GM18870 (cell line): ENCODE measurements around the gene SATB1.

ENCODE experiments used
- ATAC-seq: cut with Tn5 transposase; IDR thresholded peaks from one replicate; pipeline ENCODE4 v1.9.1; 2021; ENCODE audit warnings: moderate library complexity; ENCODE audit not compliant: unreplicated experiment

SATB1 gene

GRCh38 chr3:18402239-18402799, 22.8 kb downstream of the SATB1 start:
- no peak for ATAC-seq

- no peak for ATAC-seq
Observed at GRCh38 chr3:18401300-18401961, 23.7 kb downstream of the SATB1 start.

DNA sequence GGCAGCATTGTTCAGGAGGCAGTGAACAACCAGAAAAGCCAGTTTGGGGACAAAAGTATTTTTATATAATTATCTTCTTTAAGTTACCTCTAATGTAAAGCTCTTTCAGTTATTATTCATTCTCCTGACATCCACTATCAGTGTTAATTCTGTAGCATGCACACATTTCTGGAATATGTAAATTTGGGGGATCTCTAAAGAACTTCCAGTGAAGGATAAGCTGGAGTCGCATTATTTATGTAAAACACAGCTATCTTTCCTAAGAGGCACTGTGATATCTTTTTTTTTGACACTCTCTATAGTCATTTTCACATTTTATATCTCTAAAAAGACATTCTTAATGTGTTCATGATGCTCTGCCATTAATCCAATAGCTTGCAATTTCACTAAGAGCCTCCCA, 26.7 kb downstream of the SATB1 start:
- ATAC-seq: no peak

- no peak for ATAC-seq
Observed at GRCh38 chr3:18396428-18396827, 28.7 kb downstream of the SATB1 start.

GRCh38 chr3:18394384-18394995, 30.6 kb downstream of the SATB1 start:
- no peak for ATAC-seq

DNA sequence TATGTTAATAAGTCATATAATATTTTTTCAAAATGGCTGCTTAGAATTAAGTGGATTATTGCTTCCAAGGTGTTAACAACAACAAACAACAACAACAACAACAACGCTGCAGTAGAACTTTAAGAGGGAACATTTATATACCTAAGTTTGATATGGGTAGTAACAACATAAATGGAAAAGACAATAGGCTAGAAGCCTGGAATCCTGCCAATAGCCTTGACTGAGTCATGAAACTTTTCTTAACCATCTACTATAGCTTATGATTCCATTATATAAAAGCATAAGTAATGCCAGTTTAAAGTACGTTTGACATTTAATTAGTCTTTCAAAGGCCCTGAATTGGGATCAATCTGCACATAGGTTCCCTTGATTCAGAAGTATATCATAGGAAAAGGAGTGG, 31.2 kb downstream of the SATB1 start:
- no peak for ATAC-seq

GRCh38 chr3:18390024-18390660, 35.0 kb downstream of the SATB1 start:
- no peak for ATAC-seq

GRCh38 chr3:18389108-18389733, 35.9 kb downstream of the SATB1 start:
- ATAC-seq: no peak

DNA sequence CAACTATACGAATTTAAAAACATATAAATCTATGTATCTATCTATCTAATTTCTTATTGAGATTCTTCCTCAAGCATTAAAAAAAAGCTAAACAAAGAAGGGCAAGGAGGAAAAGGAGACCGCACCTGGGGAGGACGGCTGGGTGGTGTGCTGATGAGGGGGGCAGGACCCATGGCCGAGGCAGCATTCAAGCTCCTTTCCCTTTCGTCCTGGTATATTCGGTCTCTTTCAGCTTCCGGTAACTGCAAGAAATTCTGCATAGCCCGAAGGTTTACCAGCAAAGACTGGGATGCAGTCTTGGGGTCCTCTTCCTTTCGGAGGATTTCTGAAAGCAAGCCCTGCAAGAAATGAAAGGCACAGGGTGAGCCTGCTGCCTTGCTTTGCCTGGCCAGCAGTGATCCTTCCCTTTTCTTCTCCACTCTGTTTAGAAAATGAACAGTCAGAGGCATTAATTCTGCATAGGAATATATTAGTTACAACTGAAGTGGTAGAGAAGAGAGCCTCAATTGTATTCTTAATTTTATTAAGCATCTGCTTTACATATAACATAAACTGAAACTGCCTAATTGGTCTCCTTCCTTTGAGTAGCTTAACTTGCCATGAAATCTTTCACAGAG, 38.8 kb downstream of the SATB1 start:
- no peak for ATAC-seq

- ATAC-seq: no peak
Observed at GRCh38 chr3:18385706-18386105, 39.4 kb downstream of the SATB1 start.

- no peak for ATAC-seq
Observed at GRCh38 chr3:18382760-18383369, 42.3 kb downstream of the SATB1 start.

- no peak for ATAC-seq
Observed at GRCh38 chr3:18379647-18380046, 45.5 kb downstream of the SATB1 start.

DNA sequence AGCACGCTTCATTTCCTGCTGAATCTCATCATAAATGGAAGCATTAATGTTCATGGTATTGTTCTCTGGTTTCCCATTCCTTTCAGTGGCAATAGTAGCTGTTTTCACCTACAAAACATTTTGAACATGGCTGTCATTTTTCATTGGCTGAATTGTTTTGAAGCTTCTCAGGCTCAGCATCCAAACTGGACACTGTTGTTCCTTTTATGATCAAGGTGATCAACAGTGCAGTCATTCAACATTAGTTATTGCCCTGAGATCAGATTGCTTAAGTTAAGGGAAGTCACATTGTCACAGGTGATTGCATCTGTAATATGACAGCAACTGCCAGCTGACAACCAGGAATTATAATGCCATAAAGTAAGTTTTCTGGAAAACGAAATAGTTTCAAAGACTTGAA, 46.9 kb downstream of the SATB1 start:
- no peak for ATAC-seq

- no peak for ATAC-seq
Observed at GRCh38 chr3:18376682-18377081, 48.5 kb downstream of the SATB1 start.

DNA sequence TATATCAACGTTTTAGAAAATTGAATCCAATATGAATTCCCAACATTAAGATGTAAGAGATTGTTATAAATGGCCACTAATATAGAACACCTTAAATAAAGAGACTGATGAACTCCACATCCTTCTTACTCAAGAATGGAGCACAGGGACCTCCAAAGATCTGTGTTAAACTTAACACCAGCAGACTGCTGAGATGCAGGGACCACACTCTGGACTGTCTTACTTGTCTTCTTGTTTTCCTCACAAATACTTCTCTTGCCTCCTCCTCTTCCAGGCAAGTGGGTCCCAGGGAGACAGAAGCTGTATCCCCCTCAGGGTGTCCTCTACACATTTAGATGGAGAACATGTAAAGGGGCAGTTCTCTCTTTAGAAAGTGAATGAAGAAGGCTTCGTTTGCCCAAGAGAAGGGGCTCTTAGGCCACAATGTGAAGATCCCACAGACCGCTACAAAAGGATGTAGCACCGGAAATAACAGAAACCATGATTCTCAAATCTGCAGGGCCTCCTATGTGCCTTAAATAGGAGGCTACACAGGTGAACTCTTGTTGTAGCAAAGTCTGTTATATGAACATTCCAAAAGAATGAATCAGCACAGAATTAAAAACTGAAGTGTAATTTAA, 52.2 kb downstream of the SATB1 start:
- ATAC-seq: no peak

GRCh38 chr3:18370672-18371071, 54.5 kb downstream of the SATB1 start:
- no peak for ATAC-seq

DNA sequence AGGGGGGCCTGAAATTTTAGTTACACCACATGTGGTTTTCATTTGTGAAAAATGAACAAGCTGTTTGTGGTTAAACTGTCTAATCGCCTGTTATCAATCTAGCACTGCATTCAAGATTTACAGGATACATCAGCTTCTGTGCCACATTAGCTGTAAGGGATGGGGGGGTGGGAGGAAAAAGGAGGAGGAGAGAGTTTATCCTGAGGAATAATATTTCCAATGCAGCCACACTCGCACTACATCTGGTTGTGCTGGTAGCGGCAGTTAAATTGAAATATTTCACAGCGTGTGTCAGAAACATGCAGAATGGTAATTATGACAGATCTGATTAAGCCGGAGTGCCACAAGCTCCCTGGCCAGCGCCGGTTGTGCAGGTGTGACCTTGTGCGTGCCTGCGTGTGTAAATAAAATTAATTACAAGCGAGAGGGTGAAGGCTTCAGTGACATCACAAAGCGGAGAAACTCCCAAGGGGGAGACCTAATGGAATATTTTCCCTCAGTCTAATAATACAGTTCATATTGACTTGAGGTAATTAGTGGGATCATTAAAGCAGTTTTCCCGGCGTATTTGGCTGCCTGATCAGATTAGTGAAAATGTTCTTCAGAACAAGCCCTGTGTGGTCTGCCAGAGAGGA, 55.5 kb downstream of the SATB1 start:
- no peak for ATAC-seq

DNA sequence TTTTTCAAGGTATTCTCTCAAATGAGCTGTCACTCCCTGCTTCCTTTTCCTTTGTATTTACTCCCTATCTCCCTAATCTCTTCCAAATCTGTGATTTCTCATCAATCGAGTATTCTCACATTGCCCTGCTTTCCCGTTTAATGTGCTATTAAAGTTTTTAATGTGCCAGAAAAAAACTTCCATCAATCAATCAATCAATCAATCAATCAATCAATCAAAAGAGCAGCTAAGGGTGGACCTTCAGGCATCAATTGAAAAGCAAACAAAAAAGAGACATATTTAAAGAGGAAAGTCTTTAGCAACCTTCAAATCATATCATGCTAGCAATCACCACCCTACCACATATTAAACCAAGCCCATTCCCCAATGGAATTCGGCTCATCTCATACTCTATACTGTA, 58.9 kb downstream of the SATB1 start:
- ATAC-seq: no peak

DNA sequence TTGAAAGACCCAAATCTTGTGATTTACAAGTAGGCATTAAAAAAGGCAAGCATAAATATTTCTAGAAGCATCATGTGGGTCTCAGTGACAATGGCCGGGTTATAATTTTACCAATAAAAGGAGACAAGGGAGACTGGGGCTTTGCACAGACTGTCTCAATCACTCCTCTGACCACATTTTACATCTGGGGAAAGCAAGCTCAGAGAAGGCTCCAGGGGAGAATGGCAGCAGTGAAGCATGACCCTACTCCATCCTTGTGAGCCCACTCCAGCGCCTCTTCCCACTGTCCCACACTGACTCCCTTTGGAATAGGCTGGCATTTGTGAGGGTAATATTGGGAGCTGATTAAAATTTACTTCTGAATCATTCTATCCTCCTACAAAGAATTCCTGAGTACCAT, 61.8 kb downstream of the SATB1 start:
- ATAC-seq: no peak

DNA sequence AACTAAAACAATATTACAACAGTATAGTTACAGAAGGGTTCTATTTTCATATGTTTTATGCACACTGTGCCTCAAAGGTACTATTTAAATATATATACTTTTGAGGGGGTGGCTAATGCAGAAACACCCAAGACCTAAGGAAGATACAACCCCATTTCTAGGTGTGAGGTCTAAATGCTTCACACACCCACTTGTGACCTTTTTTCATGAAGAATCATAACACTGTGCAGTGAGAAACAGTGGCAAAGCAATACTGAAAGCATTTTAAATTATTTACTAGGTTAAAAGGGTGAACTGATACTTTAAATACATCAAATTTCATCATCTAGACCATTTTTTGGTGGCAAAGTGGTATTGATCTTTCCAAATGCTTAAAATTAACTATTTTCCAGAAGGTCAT, 67.4 kb downstream of the SATB1 start:
- ATAC-seq: no peak
